ENCODE results near the gene GCNT2.
"Not testable (repeated sequence)": the region's sequence is repeated elsewhere in the genome, so short reads cannot be mapped to it uniquely, and the experiment has no call there.

GCNT2 gene

GRCh38 chr6:10569392-10570127 lies 48.4 kb downstream of the GCNT2 start:
- H3K27me3 Mint-ChIP-seq (ENCODE audit: low read depth): peaks cover 4% of the 10 kb centered on the region
- no peak overlapping the region for H3K27ac Mint-ChIP-seq
- H3K9me3 Mint-ChIP-seq: no peaks in the 10 kb centered on the region
- TF ChIP-seq CTCF (IDR thresholded peaks at IDR 0.05; ENCODE audit: unreplicated experiment in 3 of 3): no peak
- no peaks in the 10 kb centered on the region for H3K36me3 Mint-ChIP-seq (ENCODE audit: low read depth)
- no peaks in the 10 kb centered on the region for H3K4me1 Mint-ChIP-seq
- no peak overlapping the region for H3K4me3 Mint-ChIP-seq

GRCh38 chr6:10575519-10575918 lies 54.4 kb downstream of the GCNT2 start:
- H3K27ac Mint-ChIP-seq; H3K9me3 Mint-ChIP-seq; H3K4me1 Mint-ChIP-seq; H3K27me3 Mint-ChIP-seq (ENCODE audit: low read depth); H3K36me3 Mint-ChIP-seq (ENCODE audit: low read depth); H3K4me3 Mint-ChIP-seq: not testable (repeated sequence)

GRCh38 chr6:10576226-10576625 lies 55.1 kb downstream of the GCNT2 start:
- no peaks in the 10 kb centered on the region for H3K9me3 Mint-ChIP-seq
- no peak overlapping the region for H3K27ac Mint-ChIP-seq
- H3K4me1 Mint-ChIP-seq: no peaks in the 10 kb centered on the region
- peaks cover 4% of the 10 kb centered on the region for H3K36me3 Mint-ChIP-seq (ENCODE audit: low read depth)
- peaks cover 4% of the 10 kb centered on the region for H3K27me3 Mint-ChIP-seq (ENCODE audit: low read depth)
- TF ChIP-seq CTCF (IDR thresholded peaks at IDR 0.05; ENCODE audit: unreplicated experiment in 3 of 3): no peak
- no peak overlapping the region for H3K4me3 Mint-ChIP-seq

- H3K4me3 Mint-ChIP-seq: no peak overlapping the region
- no peak overlapping the region for H3K27ac Mint-ChIP-seq
- H3K4me1 Mint-ChIP-seq: no peaks in the 10 kb centered on the region
- TF ChIP-seq CTCF (IDR thresholded peaks at IDR 0.05; ENCODE audit: unreplicated experiment in 3 of 3): no peak
- H3K9me3 Mint-ChIP-seq: no peaks in the 10 kb centered on the region
- H3K27me3 Mint-ChIP-seq (ENCODE audit: low read depth): peaks cover 4% of the 10 kb centered on the region
- peaks cover 4% of the 10 kb centered on the region for H3K36me3 Mint-ChIP-seq (ENCODE audit: low read depth)
Observed at GRCh38 chr6:10577112-10577511, 56.0 kb downstream of the GCNT2 start.

GRCh38 chr6:10578723-10579122 lies 57.6 kb downstream of the GCNT2 start:
- H3K4me3 Mint-ChIP-seq: no peak overlapping the region
- H3K9me3 Mint-ChIP-seq: no peaks in the 10 kb centered on the region
- H3K27ac Mint-ChIP-seq: no peak overlapping the region
- TF ChIP-seq CTCF (IDR thresholded peaks at IDR 0.05; ENCODE audit: unreplicated experiment in 3 of 3): no peak
- H3K27me3 Mint-ChIP-seq (ENCODE audit: low read depth): peaks cover 4% of the 10 kb centered on the region
- peaks cover 5% of the 10 kb centered on the region for H3K4me1 Mint-ChIP-seq
- peaks cover 4% of the 10 kb centered on the region for H3K36me3 Mint-ChIP-seq (ENCODE audit: low read depth)

GRCh38 chr6:10579803-10580202 lies 58.7 kb downstream of the GCNT2 start:
- Mint-ChIP-seq H3K4me1 (peaks cover 11% of the 10 kb centered on the region), H3K27me3 (ENCODE audit: low read depth) (peaks cover 6% of the 10 kb centered on the region), H3K27ac (no peak overlapping the region), H3K36me3 (ENCODE audit: low read depth) (peaks cover 4% of the 10 kb centered on the region), H3K4me3 (no peak overlapping the region), H3K9me3 (no peaks in the 10 kb centered on the region)
- no peak for TF ChIP-seq CTCF (IDR thresholded peaks at IDR 0.05; ENCODE audit: unreplicated experiment in 3 of 3)
